Fibroblast of lung (primary cell): ENCODE results near the gene UBE2G1.

Experiments
- CTCF ChIP-seq, 2 donors: IDR thresholded peaks in 1 of 2; conservative IDR thresholded peaks in 1 of 2; 1 replicate in 1 of 2; 2 replicates in 1 of 2; pipeline ENCODE4 v1.5.1; 2011 to 2012; ENCODE audit warnings: low read length in 2 of 2, control low read depth in 1 of 2, inconsistent platforms in 1 of 2, low read depth in 1 of 2, mild to moderate bottlenecking in 1 of 2
- EZH2 ChIP-seq: IDR thresholded peaks from 2 replicates; pipeline ENCODE4 v1.5.1; 2012; ENCODE audit warnings: low read length, control low read depth, mild to moderate bottlenecking; ENCODE audit errors: missing control alignments

GRCh38 chr17:4406386-4406785 is 39.9 kb upstream of the UBE2G1 start:
- TF ChIP-seq CTCF (conservative IDR thresholded peaks at IDR 0.05 in 1 of 2, IDR thresholded peaks at IDR 0.05 in 1 of 2; ENCODE audit: low read depth in 1 of 2, low read length in 2 of 2) = no peak
- TF ChIP-seq EZH2 = no peak
